ENCODE data around the gene TRAF1.

The TRAF1 gene

GRCh38 chr9:120919843-120920805, 6.5 kb downstream of the TRAF1 start:
- no peak for DNase-seq (ENCODE audit: low read depth)
- peak overlapping the region; percentile 80; the same call in 1 of the 2 replicates for H3K4me3 ChIP-seq (ENCODE audit: low read depth, low read length)
- TF ChIP-seq, protein P1, sequence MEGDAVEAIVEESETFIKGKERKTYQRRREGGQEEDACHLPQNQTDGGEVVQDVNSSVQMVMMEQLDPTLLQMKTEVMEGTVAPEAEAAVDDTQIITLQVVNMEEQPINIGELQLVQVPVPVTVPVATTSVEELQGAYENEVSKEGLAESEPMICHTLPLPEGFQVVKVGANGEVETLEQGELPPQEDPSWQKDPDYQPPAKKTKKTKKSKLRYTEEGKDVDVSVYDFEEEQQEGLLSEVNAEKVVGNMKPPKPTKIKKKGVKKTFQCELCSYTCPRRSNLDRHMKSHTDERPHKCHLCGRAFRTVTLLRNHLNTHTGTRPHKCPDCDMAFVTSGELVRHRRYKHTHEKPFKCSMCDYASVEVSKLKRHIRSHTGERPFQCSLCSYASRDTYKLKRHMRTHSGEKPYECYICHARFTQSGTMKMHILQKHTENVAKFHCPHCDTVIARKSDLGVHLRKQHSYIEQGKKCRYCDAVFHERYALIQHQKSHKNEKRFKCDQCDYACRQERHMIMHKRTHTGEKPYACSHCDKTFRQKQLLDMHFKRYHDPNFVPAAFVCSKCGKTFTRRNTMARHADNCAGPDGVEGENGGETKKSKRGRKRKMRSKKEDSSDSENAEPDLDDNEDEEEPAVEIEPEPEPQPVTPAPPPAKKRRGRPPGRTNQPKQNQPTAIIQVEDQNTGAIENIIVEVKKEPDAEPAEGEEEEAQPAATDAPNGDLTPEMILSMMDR (IDR thresholded peaks at IDR 0.05; ENCODE audit: low read depth, low read length, missing control alignments) = no peak

GRCh38 chr9:120918931-120919842, 7.4 kb downstream of the TRAF1 start:
- H3K4me3 ChIP-seq (ENCODE audit: low read depth, low read length) = no peak overlapping the region; the same call in 1 of the 2 replicates
- TF ChIP-seq, protein P1 (IDR thresholded peaks at IDR 0.05; ENCODE audit: low read depth, low read length, missing control alignments) = no peak
- DNase-seq (ENCODE audit: low read depth) = no peak

- H3K4me3 ChIP-seq (ENCODE audit: low read depth, low read length) = no peak overlapping the region
- TF ChIP-seq, protein P1 (IDR thresholded peaks at IDR 0.05; ENCODE audit: low read depth, low read length, missing control alignments) = no peak
- DNase-seq (ENCODE audit: low read depth) = no peak
Observed at GRCh38 chr9:120917929-120918762, 8.4 kb downstream of the TRAF1 start.

DNA sequence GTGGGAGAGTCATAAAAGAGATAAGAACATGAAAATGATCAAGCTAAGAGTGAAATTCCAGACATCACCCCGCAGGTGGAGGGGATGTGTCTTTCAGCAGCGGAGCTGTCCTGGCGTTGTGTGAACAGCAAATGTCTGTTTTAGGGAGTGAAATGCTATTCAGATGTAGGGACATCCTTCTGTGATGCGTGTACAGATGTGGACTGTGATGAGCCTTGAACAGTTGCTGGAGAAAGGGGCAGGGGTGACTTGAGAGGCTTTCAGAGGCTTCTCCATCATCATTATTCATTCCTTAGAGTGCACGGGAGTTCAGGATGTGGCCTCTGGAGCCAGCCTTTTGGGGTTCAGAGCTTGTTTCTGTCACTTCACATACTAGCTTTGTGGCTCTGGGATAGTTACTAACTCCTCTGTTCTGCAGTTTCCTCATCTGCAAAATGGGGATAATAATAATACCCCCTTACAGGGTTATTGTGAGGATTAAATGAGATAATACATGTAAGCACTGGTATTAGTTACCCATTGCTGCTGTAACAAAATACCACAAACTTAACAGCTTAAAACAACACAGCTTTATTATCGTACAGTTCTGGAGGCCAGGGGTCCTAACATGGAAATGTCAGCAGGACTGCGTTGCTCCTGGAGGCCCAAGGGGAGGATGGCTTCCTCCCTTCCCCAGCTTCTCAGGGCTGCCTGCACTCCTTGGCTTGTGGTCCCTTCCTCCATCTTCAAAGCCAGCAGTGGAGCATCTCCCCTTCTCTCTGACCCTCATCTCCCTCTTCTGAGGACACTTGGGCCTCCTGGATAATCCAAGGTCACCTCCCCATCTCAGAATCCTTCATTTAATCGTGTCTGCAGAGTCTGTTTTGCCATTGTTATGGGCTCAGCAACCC, 9.4 kb downstream of the TRAF1 start:
- TF ChIP-seq, protein P1 (IDR thresholded peaks at IDR 0.05; ENCODE audit: low read depth, low read length, missing control alignments) = no peak
- no peak overlapping the region for H3K4me3 ChIP-seq (ENCODE audit: low read depth, low read length)
- DNase-seq (ENCODE audit: low read depth) = no peak

- no peak overlapping the region for H3K4me3 ChIP-seq (ENCODE audit: low read depth, low read length)
- DNase-seq (ENCODE audit: low read depth) = no peak
- TF ChIP-seq, protein P1 (IDR thresholded peaks at IDR 0.05; ENCODE audit: low read depth, low read length, missing control alignments) = no peak
Observed at GRCh38 chr9:120916588-120916987, 10.0 kb downstream of the TRAF1 start.
